Right lobe of liver (tissue), 6 donors: ENCODE data around the gene CMPK1. TPM values are rescaled to one million over a fixed set of nuclear protein-coding genes. Genes with fewer than 3 reads are reported as not detected.

Experiments used
- ATAC-seq, 4 donors: fragments of 200-7000 bp; cut with Tn5 transposase; one replicate each; pipeline ENCODE4 v1.9.1; 2020; ENCODE audit warnings: mild to moderate bottlenecking in 4 of 4, moderate library complexity in 4 of 4
- DNase-seq, 3 donors: peaks; one replicate each; pipeline ENCODE4 v3.0.0-alpha.2; 2020
- H3K27ac ChIP-seq, 3 donors: fragments of 200-600 bp; one replicate each; pipeline ENCODE4 v1.8.0; 2022
- H3K27me3 ChIP-seq, 2 donors: fragments of 200-600 bp; one replicate each; pipeline ENCODE4 v1.8.0; 2022
- H3K36me3 ChIP-seq, 4 donors: fragments of 200-600 bp; sonication (generic) in 1 of 4; one replicate each; pipeline versions ENCODE4 v1.5.1 to v1.8.0; 2017 to 2022; ENCODE audit warnings: control low read depth in 1 of 4
- H3K4me1 ChIP-seq, 4 donors: fragments of 200-600 bp; sonication (generic) in 1 of 4; one replicate each; pipeline versions ENCODE4 v1.5.1 to v1.8.0; 2017 to 2022; ENCODE audit warnings: control low read depth in 1 of 4
- H3K4me3 ChIP-seq, 3 donors: fragments of 200-600 bp; one replicate each; pipeline ENCODE4 v1.8.0; 2022
- H3K9me3 ChIP-seq, 4 donors: fragments of 200-600 bp; sonication (generic) in 1 of 4; one replicate each; pipeline versions ENCODE4 v1.5.1 to v1.8.0; 2017 to 2022; ENCODE audit warnings: control low read depth in 1 of 4
- CTCF ChIP-seq, 4 donors: fragments of 200-600 bp in 3 of 4; fragments of 450-650 bp in 1 of 4; IDR thresholded peaks; one replicate each; pipeline versions ENCODE4 v1.5.1 to v1.8.0; 2016 to 2022; ENCODE audit warnings: antibody characterized with exemption in 4 of 4, mild to moderate bottlenecking in 2 of 4
- POLR2A ChIP-seq: fragments of 450-650 bp; IDR thresholded peaks from one replicate; pipeline ENCODE4 v1.6.1; 2017; ENCODE audit warnings: antibody characterized with exemption, mild to moderate bottlenecking
- WGBS: methylation state at CpG from one replicate; pipeline ENCODE4 v1.1.6; 2018; ENCODE audit warnings: low coverage, low lambda C conversion rate; ENCODE audit not compliant: insufficient coverage; ENCODE audit errors: missing lambda C conversion rate; 5-methylcytosine and 5-hydroxymethylcytosine counted together
- intact Hi-C, 2 donors: fragments of 100-400 bp; cut with DNase I; formaldehyde crosslinking; loops; one replicate each; pipeline versions ENCODE4 v1.11.2 to v1.14.1; 2022
- total RNA-seq, 6 experiments: library from RNA; depleted of rRNA in 2 of 6; stranded (reverse); fragments of >200 nt in 2 of 6; fragmentation: NEBNext Ultra II Directional in 3 of 6; extraction: Animal tissue kit (Norgen Biotek cat#: 25700) in 3 of 6; gene quantifications; one replicate each; pipeline versions ENCODE4 v1.1.0 to v1.2.4, GENCODE V29; 2016 to 2023
- donor health status: DM: no; HTN: yes; CAD: no.
- donor health status: DM: no; HTN: no; CAD: no.
- donor health status: DM: no; HTN: no; CAD: no.
- donor health status: DM: no; HTN: yes; CAD: no.
- donor health status: DM: no; HTN: yes; CAD: no.

The CMPK1 gene
- total RNA-seq, 6 experiments from 2014 or later: 101 to 160 (median 133) TPM

- intact Hi-C loops: no loop called here
- H3K36me3 ChIP-seq: no peaks in the 10 kb centered on the region
- ATAC-seq (peak in 2 of 4 donors; percentile 38 to 40), DNase-seq (no peak)
- no peaks in the 10 kb centered on the region for H3K27me3 ChIP-seq
- no peaks in the 10 kb centered on the region for H3K4me1 ChIP-seq
- WGBS: 14% methylated on average over 1 of the region's 1 CpG
- no peaks in the 10 kb centered on the region for H3K9me3 ChIP-seq
- H3K4me3 ChIP-seq: no peak overlapping the region
- no peak for TF ChIP-seq CTCF (IDR thresholded peaks at IDR 0.05)
- no peak for TF ChIP-seq POLR2A
- H3K27ac ChIP-seq: no peak overlapping the region
Measured at GRCh38 chr1:47323599-47324031, 10.0 kb upstream of the CMPK1 start.

GRCh38 chr1:47324682-47325081 is 8.9 kb upstream of the CMPK1 start:
- Histone ChIP-seq H3K9me3 (no peaks in the 10 kb centered on the region), H3K4me1 (no peaks in the 10 kb centered on the region), H3K27me3 (no peaks in the 10 kb centered on the region), H3K4me3 (no peak overlapping the region), H3K36me3 (no peaks in the 10 kb centered on the region), H3K27ac (no peak overlapping the region)
- DNase-seq (no peak), ATAC-seq (no peak)
- WGBS: 71% methylated on average over 3 of the region's 3 CpGs
- intact Hi-C loops: no loop called here
- TF ChIP-seq CTCF (IDR thresholded peaks at IDR 0.05) (no peak), POLR2A (no peak)

- intact Hi-C loops: no loop called here
- ATAC-seq: peak in 2 of 4 donors; percentile 22 to 46
Measured at GRCh38 chr1:47325528-47325927, 8.1 kb upstream of the CMPK1 start.

GRCh38 chr1:47326271-47326670 is 7.3 kb upstream of the CMPK1 start:
- no peak for ATAC-seq
- Histone ChIP-seq H3K4me1 (no peaks in the 10 kb centered on the region), H3K4me3 (no peak overlapping the region), H3K36me3 (no peaks in the 10 kb centered on the region), H3K9me3 (no peaks in the 10 kb centered on the region), H3K27me3 (no peaks in the 10 kb centered on the region), H3K27ac (no peak overlapping the region)
- TF ChIP-seq POLR2A (no peak), CTCF (IDR thresholded peaks at IDR 0.05) (no peak)
- no peak for DNase-seq
- WGBS: 50% methylated on average over 2 of the region's 2 CpGs
- intact Hi-C loops: no loop called here

More at GRCh38 chr1:47325528-47325927, 8.1 kb upstream of the CMPK1 start:
- 84% methylated on average over 2 of the region's 2 CpGs for WGBS
- H3K4me3 ChIP-seq: no peak overlapping the region
- no peaks in the 10 kb centered on the region for H3K4me1 ChIP-seq
- H3K9me3 ChIP-seq: no peaks in the 10 kb centered on the region
- TF ChIP-seq CTCF (IDR thresholded peaks at IDR 0.05) (no peak), POLR2A (no peak)
- H3K27ac ChIP-seq: no peak overlapping the region
- DNase-seq: no peak
- no peaks in the 10 kb centered on the region for H3K27me3 ChIP-seq
- no peaks in the 10 kb centered on the region for H3K36me3 ChIP-seq

- no peak overlapping the region for H3K27ac ChIP-seq
- intact Hi-C loops: no loop called here
- WGBS: 85% methylated on average over 3 of the region's 3 CpGs
- no peaks in the 10 kb centered on the region for H3K36me3 ChIP-seq
- ATAC-seq (no peak), DNase-seq (no peak)
- H3K27me3 ChIP-seq: no peaks in the 10 kb centered on the region
- H3K9me3 ChIP-seq: no peaks in the 10 kb centered on the region
- no peak for TF ChIP-seq CTCF (IDR thresholded peaks at IDR 0.05)
- no peak for TF ChIP-seq POLR2A
- no peak overlapping the region for H3K4me3 ChIP-seq
- H3K4me1 ChIP-seq: peaks cover 0 to 8% (median 3%) of the 10 kb centered on the region in 4 donors
Measured at GRCh38 chr1:47328992-47329391, 4.6 kb upstream of the CMPK1 start.
